Astrocyte (in vitro differentiated cells and primary cell): ENCODE results near the gene UVSSA. TPM values are rescaled to one million over a fixed set of nuclear protein-coding genes. Genes with fewer than 3 reads are reported as not detected.

ENCODE experiments used
- DNase-seq: peaks from one replicate; pipeline ENCODE4 v3.0.0-alpha.2; 2010; ENCODE audit warnings: low read depth
- FAIRE-seq: peaks from 2 replicates; lab custom pipeline; 2011; peaks lifted over from hg19 to GRCh38; lab: Jason Lieb, UNC
- H2AFZ ChIP-seq: 2 replicates; pipeline ENCODE4 v1.6.0; 2012; ENCODE audit warnings: low read depth, low read length, inconsistent platforms
- H3K27ac ChIP-seq: 2 replicates; pipeline ENCODE4 v1.5.1; 2011; ENCODE audit warnings: low read depth, low read length, inconsistent platforms
- H3K27me3 ChIP-seq: 2 replicates; pipeline ENCODE4 v1.6.0; 2011; ENCODE audit warnings: low read length, inconsistent platforms; ENCODE audit not compliant: insufficient read depth
- H3K36me3 ChIP-seq: 2 replicates; pipeline ENCODE4 v1.5.1; 2011; ENCODE audit warnings: low read length, inconsistent platforms; ENCODE audit not compliant: insufficient read depth
- H3K4me1 ChIP-seq: 2 replicates; pipeline ENCODE4 v1.5.1; 2011; ENCODE audit warnings: low read length, inconsistent platforms; ENCODE audit not compliant: insufficient read depth
- H3K4me2 ChIP-seq: 2 replicates; pipeline ENCODE4 v1.6.0; 2012; ENCODE audit warnings: low read length, inconsistent platforms
- H3K4me3 ChIP-seq: 2 replicates; pipeline ENCODE4 v1.5.1; 2011; ENCODE audit warnings: low read depth, mild to moderate bottlenecking, low read length, inconsistent platforms; ENCODE audit not compliant: insufficient read depth
- H3K79me2 ChIP-seq: 2 replicates; pipeline ENCODE4 v1.6.0; 2012; ENCODE audit warnings: mild to moderate bottlenecking, low read length, inconsistent platforms; ENCODE audit not compliant: insufficient read depth
- H3K9ac ChIP-seq: 2 replicates; pipeline ENCODE4 v1.6.0; 2012; ENCODE audit warnings: mild to moderate bottlenecking, low read length, inconsistent platforms
- H3K9me3 ChIP-seq: 2 replicates; pipeline ENCODE4 v1.5.1; 2012; ENCODE audit warnings: low read depth, mild to moderate bottlenecking, low read length, inconsistent platforms; ENCODE audit not compliant: insufficient read depth
- H4K20me1 ChIP-seq: 2 replicates; pipeline ENCODE4 v1.6.0; 2012; ENCODE audit warnings: low read length, inconsistent platforms; ENCODE audit not compliant: insufficient read depth
- H3K27ac Mint-ChIP-seq: one replicate; pipeline ENCODE4 v1.8.0; 2021; ENCODE audit warnings: mild to moderate bottlenecking, mixed read lengths; ENCODE audit not compliant: unreplicated experiment
- H3K27me3 Mint-ChIP-seq: one replicate; pipeline ENCODE4 v1.8.0; 2021; ENCODE audit warnings: low read depth, mixed read lengths; ENCODE audit not compliant: unreplicated experiment
- H3K36me3 Mint-ChIP-seq: one replicate; pipeline ENCODE4 v1.8.0; 2021; ENCODE audit warnings: low read depth, mixed read lengths; ENCODE audit not compliant: unreplicated experiment
- H3K4me1 Mint-ChIP-seq: one replicate; pipeline ENCODE4 v1.8.0; 2021; ENCODE audit warnings: low read depth, mixed read lengths; ENCODE audit not compliant: unreplicated experiment
- H3K4me3 Mint-ChIP-seq: one replicate; pipeline ENCODE4 v1.8.0; 2021; ENCODE audit warnings: mild to moderate bottlenecking, moderate library complexity, mixed read lengths; ENCODE audit not compliant: unreplicated experiment
- H3K9me3 Mint-ChIP-seq: one replicate; pipeline ENCODE4 v1.8.0; 2021; ENCODE audit warnings: mild to moderate bottlenecking, mixed read lengths; ENCODE audit not compliant: unreplicated experiment
- CTCF ChIP-seq: IDR thresholded peaks from 2 replicates; pipeline ENCODE4 v1.5.1; 2011; ENCODE audit warnings: low read depth, mild to moderate bottlenecking, inconsistent platforms, low read length, moderate library complexity; ENCODE audit not compliant: insufficient read depth
- EZH2 ChIP-seq: IDR thresholded peaks from 2 replicates; pipeline ENCODE4 v1.6.1; 2012; ENCODE audit warnings: mild to moderate bottlenecking, low read length, inconsistent platforms; ENCODE audit not compliant: insufficient read depth
- total RNA-seq: library from RNA; stranded (reverse); gene quantifications from 2 replicates; pipeline ENCODE4 v1.2.1, GENCODE V29; 2021

Gene UVSSA
- total RNA-seq, 1 donor from 2014 or later: 14.8 TPM

- peaks cover 3% of the 10 kb centered on the region for H3K4me1 Mint-ChIP-seq
- Histone ChIP-seq H4K20me1 (no peaks in the 10 kb centered on the region), H3K9ac (no peak overlapping the region), H3K4me2 (no peak overlapping the region), H3K9me3 (no peaks in the 10 kb centered on the region), H3K4me1 (no peaks in the 10 kb centered on the region), H3K36me3 (no peaks in the 10 kb centered on the region), H3K27me3 (no peaks in the 10 kb centered on the region), H3K4me3 (no peak overlapping the region), H2AFZ (no peak overlapping the region), H3K27ac (no peak overlapping the region), H3K79me2 (no peaks in the 10 kb centered on the region)
- FAIRE-seq: no peak
- DNase-seq: no peak
- peaks cover 5% of the 10 kb centered on the region for H3K9me3 Mint-ChIP-seq
- no peak for TF ChIP-seq CTCF
- TF ChIP-seq EZH2: no peak
- H3K4me3 Mint-ChIP-seq: no peak overlapping the region
- peaks cover 15% of the 10 kb centered on the region for H3K36me3 Mint-ChIP-seq
- H3K27ac Mint-ChIP-seq: no peak overlapping the region
- H3K27me3 Mint-ChIP-seq: no peaks in the 10 kb centered on the region
Observed at GRCh38 chr4:1367936-1368289, 20.9 kb downstream of the UVSSA start.

GRCh38 chr4:1368421-1369090 is 21.5 kb downstream of the UVSSA start:
- Mint-ChIP-seq H3K4me1 (peaks cover 3% of the 10 kb centered on the region), H3K9me3 (peaks cover 5% of the 10 kb centered on the region), H3K27me3 (no peaks in the 10 kb centered on the region), H3K4me3 (no peak overlapping the region), H3K27ac (no peak overlapping the region), H3K36me3 (peaks cover 21% of the 10 kb centered on the region)
- Histone ChIP-seq H3K27me3 (no peaks in the 10 kb centered on the region), H4K20me1 (no peaks in the 10 kb centered on the region), H3K4me2 (no peak overlapping the region), H3K4me3 (no peak overlapping the region), H2AFZ (no peak overlapping the region), H3K27ac (no peak overlapping the region), H3K9me3 (no peaks in the 10 kb centered on the region), H3K79me2 (no peaks in the 10 kb centered on the region), H3K4me1 (no peaks in the 10 kb centered on the region), H3K9ac (no peak overlapping the region), H3K36me3 (no peaks in the 10 kb centered on the region)
- DNase-seq (no peak), FAIRE-seq (no peak)
- TF ChIP-seq CTCF (no peak), EZH2 (no peak)

- Histone ChIP-seq H3K4me1 (no peaks in the 10 kb centered on the region), H3K4me3 (no peak overlapping the region), H3K36me3 (no peaks in the 10 kb centered on the region), H3K9ac (no peak overlapping the region), H4K20me1 (no peaks in the 10 kb centered on the region), H3K4me2 (no peak overlapping the region), H2AFZ (no peak overlapping the region), H3K79me2 (no peaks in the 10 kb centered on the region), H3K9me3 (no peaks in the 10 kb centered on the region), H3K27ac (no peak overlapping the region), H3K27me3 (no peaks in the 10 kb centered on the region)
- Mint-ChIP-seq H3K9me3 (peaks cover 5% of the 10 kb centered on the region), H3K27ac (no peak overlapping the region), H3K27me3 (no peaks in the 10 kb centered on the region), H3K36me3 (peaks cover 25% of the 10 kb centered on the region), H3K4me3 (no peak overlapping the region), H3K4me1 (peaks cover 3% of the 10 kb centered on the region)
- DNase-seq: no peak
- TF ChIP-seq CTCF: no peak
- no peak for TF ChIP-seq EZH2
- no peak for FAIRE-seq
Observed at GRCh38 chr4:1369091-1369450, 22.1 kb downstream of the UVSSA start.
